Activated CD4-positive, alpha-beta T cell treated with anti-CD3 and anti-CD28 coated beads, Interleukin-2, amount 50 U/mL, for 48 hours (primary cell): ENCODE measurements around the gene TSPAN15.
A peak's percentile ranks its signal among the peaks of the same experiment; 100 is the strongest.

Source experiments
- DNase-seq, 2 experiments: peaks; one replicate each; pipeline ENCODE4 v3.0.0-alpha.2; 2020

Gene TSPAN15

DNA sequence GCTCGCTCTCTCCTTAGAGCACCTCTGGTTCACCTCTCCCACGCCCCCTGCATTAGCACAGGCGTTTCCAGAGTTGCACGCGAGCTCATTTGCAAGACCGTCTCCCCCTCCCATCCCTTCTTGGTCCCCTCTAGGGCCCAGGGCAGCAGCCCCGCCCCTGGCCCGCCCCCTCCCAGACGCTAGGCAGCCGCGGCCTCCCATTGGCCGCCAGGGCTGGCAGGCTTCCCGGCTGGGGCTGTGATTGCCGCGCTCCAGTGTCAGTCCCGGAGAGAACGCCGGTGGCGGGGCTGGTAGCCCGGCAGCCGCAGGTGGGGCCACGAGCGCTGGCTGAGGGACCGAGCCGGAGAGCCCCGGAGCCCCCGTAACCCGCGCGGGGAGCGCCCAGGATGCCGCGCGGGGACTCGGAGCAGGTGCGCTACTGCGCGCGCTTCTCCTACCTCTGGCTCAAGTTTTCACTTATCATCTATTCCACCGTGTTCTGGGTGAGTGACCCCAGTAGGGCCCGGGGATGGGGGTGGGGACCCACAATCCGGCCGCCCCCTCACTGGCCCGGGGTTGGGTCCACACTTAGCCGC is at the start of gene TSPAN15:
Gene TSPAN15 (plus strand): TSS at position 257 of the 575 bp plus-strand sequence. CDS start 130 bp downstream, at position 387.
- peak; percentile 83 to 86 for DNase-seq

DNA sequence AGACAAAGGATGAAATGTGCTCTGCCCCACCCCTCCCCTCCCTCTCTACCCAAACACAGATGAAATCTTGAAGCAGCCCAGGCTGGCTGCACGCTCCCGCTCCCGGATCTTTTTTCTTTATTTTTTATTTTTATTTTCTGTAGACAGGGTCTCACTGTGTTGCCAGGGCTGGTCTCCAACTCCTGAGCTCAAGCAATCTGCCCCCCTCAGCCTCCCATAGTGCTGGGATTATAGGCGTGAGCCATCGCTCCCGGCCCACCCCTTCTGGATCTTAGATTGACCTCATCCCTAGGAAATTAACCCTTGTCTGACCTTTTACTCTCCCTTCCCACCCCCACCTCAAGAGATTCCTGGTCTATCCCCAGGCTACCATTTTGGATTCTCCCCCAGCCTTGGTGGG is 48.9 kb upstream of the TSPAN15 start:
- no peak for DNase-seq

- no peak for DNase-seq
These were observed 48.2 kb upstream of the TSPAN15 start for GRCh38 chr10:69403066-69403465.

GRCh38 chr10:69403519-69403918 is 47.7 kb upstream of the TSPAN15 start:
- DNase-seq = no peak

DNA sequence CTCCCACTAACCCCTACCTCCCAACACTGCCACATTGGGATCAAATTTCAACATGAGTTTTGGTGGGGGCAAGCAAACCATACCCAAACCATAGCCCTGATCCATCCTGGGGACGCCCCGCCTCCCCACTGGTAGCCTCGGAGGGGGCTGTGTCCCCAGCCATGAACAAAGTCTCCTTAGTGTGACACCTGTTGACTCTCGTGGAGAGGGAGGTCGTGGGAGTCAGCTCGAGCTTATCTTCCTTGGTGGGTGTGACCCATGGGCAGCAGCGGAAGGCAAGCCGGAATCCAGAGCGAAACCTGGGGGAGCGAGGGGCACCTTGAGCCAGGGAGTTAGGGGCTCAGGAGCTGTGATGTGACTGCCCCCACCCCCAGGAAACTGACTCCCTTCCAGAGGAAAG is 46.5 kb upstream of the TSPAN15 start:
- DNase-seq = no peak

- no peak for DNase-seq
These were observed 46.0 kb upstream of the TSPAN15 start for GRCh38 chr10:69405221-69405620.

- peak in 1 of 2 experiments; percentile 14 for DNase-seq
These were observed 44.9 kb upstream of the TSPAN15 start for GRCh38 chr10:69406302-69406811.

DNA sequence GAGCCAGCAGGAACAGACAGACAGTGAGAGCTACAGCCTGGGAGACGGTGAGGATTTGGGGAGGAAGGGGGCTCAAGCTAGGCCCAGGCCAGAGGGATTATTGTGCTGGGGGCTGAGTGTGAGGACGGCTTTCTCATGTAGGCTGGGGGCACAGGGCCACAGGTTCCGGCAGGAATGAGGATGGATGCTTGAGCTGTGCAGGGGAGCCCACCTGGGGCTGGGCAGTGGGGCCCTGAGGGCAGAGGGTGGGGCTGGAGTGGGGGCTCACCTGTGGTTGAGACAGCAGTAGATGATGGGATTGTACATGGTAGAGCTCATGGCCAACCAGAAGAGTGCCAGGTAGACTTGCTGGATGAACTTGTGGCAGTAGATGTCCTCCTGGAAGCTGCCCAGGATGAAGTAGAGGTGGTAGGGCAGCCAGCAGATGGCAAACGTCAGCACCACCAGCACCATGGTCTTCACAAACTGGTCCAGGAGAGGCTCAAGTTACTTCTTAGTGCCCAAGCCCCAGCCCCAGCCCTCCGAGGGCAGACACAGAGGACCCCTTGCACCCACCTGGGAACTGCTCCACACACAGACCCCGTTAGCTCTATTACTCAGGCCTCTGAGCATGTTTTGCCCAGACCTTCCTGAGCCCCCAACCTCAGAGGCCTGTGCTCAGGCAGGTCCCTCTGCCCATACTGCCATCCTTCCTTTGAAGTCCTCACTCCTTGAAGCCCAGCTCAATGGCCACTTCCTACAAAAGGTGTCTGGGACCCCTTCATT is 44.3 kb upstream of the TSPAN15 start:
- DNase-seq = no peak

- peak in 1 of 2 experiments; percentile 26 for DNase-seq
These were observed 43.5 kb upstream of the TSPAN15 start for GRCh38 chr10:69407621-69408301.

GRCh38 chr10:69408318-69409175 is 42.7 kb upstream of the TSPAN15 start:
- DNase-seq = peak; percentile 88 to 90

DNA sequence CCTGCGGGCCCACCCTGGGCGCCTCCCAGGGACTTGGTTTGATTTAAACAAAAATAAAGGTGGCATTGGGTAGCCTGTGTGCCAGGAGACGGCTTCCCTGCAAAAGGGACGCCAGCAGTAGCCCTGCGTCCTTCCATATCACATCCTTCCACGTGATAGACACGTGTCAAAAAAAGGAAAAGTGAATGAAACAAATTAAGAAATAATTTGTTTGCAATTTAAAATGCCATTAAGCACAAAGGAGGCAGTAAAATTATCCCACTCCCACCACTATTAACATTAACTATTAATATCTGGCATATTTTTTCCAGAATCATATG is 42.1 kb upstream of the TSPAN15 start:
- no peak for DNase-seq

DNA sequence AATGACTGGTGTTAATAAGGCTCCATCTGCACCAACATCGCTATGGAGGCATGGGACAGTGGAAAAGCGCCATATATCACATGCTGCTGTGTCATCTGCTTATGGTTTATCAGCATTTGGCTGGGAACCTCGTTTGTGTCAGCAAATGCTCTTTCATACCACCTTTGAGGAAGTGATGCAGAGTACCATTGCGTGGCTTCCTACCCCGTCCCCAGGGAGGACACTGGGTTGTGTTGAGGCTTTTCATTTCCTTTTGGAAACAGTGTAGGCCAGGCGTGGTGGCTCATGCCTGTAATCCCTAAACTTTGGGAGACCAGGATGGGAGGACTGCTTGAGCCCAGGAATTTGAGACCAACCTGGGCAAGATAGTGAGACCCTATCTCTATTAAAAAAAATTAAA is 41.3 kb upstream of the TSPAN15 start:
- DNase-seq = no peak

DNA sequence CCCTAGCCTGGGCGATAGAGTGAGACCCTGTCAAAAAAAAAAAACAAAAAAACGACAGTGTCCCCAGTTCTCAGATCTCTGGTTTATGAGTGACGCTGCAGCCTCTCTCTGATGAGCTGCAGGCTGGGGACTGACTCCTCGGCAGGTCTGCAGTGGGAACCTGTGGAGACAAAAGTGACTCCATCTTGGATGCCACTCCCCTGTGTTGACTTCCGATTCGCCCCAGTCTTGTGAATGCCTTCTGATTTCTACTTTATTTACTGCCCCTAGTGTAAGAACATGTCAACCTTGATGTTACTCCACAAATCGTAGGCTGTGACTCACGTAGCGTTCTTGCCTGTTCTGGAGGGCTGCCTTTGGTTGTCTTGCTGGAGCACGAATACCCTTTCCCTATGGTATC is 40.8 kb upstream of the TSPAN15 start:
- DNase-seq = no peak

DNA sequence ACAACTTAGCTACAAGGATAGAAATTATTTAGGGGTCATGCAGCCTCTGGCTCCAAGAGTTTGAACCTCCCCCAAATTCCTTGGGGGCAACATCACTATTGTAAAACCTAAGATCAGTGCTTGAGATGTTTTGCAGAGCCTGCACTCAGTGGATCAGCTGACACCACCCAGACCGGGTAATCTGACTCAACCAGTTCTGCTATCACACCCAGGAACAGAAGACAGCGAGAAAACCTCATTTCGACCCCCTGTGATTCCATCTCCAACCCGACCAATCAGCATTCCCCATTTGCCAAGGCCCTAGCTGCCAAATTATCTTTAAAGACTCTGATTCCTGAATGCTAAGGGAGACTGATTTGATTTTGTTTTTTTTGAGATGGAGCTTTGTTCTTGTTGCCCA is 39.8 kb upstream of the TSPAN15 start:
- DNase-seq = no peak

DNA sequence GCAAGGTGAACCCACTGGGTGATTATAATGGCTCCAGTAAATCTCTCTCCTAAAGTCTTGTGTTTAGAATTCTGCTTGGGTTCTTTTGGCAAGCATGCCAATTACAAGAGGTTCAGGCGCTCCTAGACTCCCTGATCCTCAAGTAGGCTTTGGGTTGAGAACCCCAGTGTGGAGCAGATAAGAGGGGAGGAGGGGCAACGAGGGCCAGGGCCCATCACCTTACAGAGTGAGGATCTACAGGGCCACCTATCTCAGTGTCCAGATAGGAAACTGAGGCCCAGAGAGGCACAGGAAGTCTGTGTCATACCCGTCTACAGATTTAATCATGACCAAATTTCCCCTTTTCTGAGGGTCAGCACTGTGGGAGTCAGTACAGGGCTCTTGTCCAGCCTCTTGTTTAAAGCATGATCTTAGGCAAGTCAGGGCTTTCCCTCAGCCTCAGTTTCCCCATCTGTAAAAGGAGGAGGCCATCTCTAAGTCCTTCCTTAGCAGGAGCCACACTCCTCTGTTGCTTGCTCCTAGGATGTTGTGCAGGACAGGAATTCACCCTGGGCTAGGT is 39.0 kb upstream of the TSPAN15 start:
- no peak for DNase-seq

- DNase-seq = peak in 1 of 2 experiments; percentile 37
These were observed 37.9 kb upstream of the TSPAN15 start for GRCh38 chr10:69413221-69413865.

GRCh38 chr10:69414036-69415018 is 36.9 kb upstream of the TSPAN15 start:
- DNase-seq = no peak

DNA sequence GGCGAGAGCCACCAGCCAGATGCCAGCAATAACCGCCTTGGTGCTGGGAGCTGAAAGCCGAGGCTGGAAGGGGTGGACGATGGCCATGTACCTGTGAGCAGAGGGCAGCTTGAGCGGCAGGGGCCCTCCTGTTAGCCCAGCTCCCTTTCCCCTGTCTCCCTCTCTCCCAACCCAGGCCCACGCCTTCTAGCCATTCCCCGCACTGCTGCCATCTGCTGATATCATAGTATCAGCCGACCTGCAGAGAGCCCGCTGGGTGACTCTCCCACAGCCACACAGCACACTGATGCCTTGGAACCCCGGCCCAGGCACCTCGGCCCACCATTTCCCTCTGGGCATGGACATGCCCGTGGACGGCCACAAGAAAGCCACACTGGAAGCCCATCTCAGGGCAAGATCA is 36.2 kb upstream of the TSPAN15 start:
- DNase-seq = no peak

DNA sequence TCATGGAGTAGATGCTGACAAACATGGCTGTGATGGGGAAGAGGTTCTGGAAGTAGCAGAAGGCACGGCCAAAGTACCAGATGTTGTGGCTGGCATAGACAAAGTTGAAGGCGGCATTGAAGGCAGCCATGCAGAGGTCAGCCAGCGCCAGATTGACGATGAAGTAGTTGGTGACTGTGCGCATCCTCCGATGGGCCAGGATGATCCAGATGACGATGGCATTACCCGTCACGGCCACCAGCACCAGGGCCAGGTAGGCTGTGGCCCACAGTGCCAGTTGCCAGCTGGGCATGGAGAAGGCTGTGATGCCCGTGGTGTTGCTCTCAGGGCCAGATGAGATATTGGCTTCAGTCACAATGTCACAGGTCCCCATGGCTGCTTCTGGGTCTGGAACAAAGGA is 35.3 kb upstream of the TSPAN15 start:
- DNase-seq = no peak

DNA sequence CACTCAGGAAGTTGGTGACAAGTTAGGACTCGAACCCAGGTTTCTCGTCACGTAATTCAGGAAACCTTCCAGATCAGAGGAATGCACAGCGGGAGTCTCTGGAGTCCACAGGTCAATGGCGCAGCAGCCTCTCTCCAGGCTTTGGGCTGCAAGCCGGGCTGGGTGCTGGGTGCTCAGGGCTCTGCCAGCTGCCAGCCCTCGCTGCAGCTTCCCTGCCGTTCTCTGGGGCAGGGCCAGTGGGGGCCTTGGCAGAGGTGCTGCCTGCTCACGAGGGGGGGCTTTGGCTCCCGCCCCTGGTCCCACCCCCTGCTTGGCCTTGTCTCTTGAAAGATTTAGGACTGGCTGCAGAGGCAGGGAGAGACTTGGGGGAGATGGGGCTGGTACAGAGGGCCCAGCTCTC is 34.6 kb upstream of the TSPAN15 start, which contains the start of gene TACR2:
Gene TACR2 (minus strand): TSS at position 224 of the 400 bp plus-strand sequence. CDS start 595 bp downstream, outside the sequence.
- no peak for DNase-seq

DNA sequence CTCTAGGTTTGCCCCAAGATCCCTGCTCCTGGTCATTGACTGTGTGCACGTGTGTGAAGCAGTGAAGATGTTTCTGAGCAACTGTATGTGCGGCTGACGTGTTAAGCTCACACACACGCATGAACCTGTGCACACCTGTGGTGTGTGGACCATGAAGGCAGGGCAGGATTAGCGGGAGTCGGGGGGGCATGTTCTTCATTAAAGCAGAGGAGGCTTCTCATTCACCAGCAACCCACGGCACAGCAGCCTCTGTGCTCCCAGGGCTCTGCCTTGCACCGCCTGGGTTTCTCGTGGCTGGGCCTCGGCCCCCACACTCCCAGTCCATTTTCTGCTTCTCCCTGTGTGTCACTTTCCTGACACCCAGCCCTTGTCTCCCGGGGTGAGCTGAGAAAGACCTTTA is 33.7 kb upstream of the TSPAN15 start:
- DNase-seq = no peak
